BE2C (cell line): Measurements from ENCODE around the gene ZNF75A.
A peak's percentile ranks its signal among the peaks of the same experiment; 100 is the strongest.
"Not testable (repeated sequence)": the region's sequence is repeated elsewhere in the genome, so short reads cannot be mapped to it uniquely, and the experiment has no call there.

ENCODE experiments used
- DNase-seq: peaks from one replicate; pipeline ENCODE4 v3.0.0-alpha.2; 2020
- H3K27me3 ChIP-seq: fragments of 250-450 bp; sonication (Bioruptor Pico); 2 replicates; pipeline ENCODE4 v1.5.1; 2020; ENCODE audit warnings: mild to moderate bottlenecking
- H3K36me3 ChIP-seq: fragments of 250-450 bp; sonication (Bioruptor Pico); 2 replicates; pipeline ENCODE4 v1.5.1; 2020; ENCODE audit warnings: mild to moderate bottlenecking
- H3K4me1 ChIP-seq: fragments of 250-450 bp; sonication (Bioruptor Pico); 2 replicates; pipeline ENCODE4 v1.5.1; 2020
- H3K4me3 ChIP-seq: 2 replicates; pipeline ENCODE4 v1.5.1; 2011; ENCODE audit warnings: low read depth, low read length
- H3K9me3 ChIP-seq: fragments of 250-450 bp; sonication (Bioruptor Pico); 2 replicates; pipeline ENCODE4 v1.5.1; 2020
- TF ChIP-seq, protein P1 (sequence below): IDR thresholded peaks from 2 replicates; pipeline ENCODE4 v1.5.1; 2012; ENCODE audit warnings: mild to moderate bottlenecking, low read depth, low read length

ZNF75A gene

DNA sequence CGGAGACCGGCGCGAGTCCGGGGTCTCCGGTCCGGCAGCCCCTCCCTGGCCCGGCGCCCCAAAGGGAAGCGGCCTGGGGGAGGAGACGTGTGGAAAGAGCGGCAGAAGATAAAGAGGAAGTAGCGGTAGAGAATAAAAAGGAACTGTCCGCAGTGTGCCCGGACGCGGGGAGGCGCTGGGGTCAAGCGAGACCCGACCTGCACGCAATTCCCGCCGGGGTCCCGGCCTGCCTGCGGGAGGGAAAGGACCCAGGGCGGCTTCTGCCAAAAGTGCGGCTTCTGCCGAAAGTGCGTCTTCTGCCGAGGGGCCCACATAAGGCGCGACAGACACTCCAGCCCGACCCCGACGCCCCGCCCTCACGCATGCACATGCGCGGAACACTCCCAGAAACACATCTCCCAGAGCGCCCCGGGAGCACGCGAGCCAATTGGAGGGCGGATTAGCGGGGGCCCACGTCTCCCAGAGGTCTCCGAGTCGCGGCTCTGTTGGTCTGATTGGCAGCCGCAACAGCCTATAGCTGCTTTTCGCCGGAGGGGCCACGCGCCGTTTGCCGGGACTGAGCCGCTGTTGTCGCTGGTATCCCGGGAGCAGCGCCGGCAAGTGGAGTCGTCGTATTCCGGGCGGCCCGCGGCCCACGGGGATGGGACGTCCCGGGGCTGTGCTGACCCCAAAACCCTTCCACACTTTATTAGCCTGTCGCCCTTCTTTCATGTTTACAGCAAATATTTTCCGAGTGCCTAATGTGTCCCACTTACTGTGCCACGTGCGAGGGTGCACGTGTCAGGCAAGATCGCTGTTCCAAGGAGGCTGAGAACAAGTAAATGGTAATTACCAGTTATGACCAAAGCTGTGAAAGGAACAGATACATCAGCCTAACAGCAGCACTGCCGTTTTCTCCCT, 40.9 kb upstream of the ZNF75A start:
- Histone ChIP-seq H3K4me3 (peak overlapping the region; percentile 73), H3K36me3 (no peaks in the 10 kb centered on the region), H3K9me3 (no peaks in the 10 kb centered on the region), H3K27me3 (peaks cover 9% of the 10 kb centered on the region; the same call in 1 of the 2 replicates), H3K4me1 (no peaks in the 10 kb centered on the region)
- DNase-seq: peak; percentile 99
- TF ChIP-seq, protein P1, sequence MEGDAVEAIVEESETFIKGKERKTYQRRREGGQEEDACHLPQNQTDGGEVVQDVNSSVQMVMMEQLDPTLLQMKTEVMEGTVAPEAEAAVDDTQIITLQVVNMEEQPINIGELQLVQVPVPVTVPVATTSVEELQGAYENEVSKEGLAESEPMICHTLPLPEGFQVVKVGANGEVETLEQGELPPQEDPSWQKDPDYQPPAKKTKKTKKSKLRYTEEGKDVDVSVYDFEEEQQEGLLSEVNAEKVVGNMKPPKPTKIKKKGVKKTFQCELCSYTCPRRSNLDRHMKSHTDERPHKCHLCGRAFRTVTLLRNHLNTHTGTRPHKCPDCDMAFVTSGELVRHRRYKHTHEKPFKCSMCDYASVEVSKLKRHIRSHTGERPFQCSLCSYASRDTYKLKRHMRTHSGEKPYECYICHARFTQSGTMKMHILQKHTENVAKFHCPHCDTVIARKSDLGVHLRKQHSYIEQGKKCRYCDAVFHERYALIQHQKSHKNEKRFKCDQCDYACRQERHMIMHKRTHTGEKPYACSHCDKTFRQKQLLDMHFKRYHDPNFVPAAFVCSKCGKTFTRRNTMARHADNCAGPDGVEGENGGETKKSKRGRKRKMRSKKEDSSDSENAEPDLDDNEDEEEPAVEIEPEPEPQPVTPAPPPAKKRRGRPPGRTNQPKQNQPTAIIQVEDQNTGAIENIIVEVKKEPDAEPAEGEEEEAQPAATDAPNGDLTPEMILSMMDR: peak; percentile 31

DNA sequence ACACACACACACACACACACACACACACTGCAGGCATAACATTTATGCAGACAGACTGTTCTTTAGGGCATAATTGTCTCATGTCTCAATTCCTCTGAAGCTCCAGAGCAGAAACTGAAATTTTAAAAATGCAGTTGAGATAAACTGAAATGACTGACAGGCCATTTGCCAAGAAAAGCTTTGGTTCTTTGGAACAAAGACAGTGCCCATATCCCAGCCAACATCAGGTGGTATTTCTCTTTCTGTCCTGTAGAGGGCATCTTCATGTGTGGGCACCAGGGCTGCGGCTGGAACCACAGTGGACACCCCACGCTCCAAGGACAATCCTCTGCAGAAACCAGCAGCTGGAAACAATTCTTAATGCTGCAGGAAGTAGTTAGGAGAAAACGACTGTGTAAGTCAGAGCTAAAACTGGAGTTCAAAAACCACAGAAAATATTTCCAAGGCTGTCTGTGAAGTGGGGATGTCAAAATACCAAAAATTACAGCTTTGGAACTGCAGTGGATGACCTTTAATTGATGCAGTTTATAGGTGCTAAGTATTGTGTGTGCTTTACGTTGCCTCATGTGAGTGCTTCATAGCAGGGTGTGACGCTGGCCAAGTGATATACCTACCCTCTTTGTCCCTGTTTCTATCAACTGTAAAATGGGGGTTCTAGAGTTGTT, 38.3 kb upstream of the ZNF75A start:
- H3K4me3 ChIP-seq: no peak overlapping the region
- no peaks in the 10 kb centered on the region for H3K4me1 ChIP-seq
- H3K27me3 ChIP-seq: no peaks in the 10 kb centered on the region
- H3K36me3 ChIP-seq: no peaks in the 10 kb centered on the region
- DNase-seq: peak; percentile 44
- H3K9me3 ChIP-seq: no peaks in the 10 kb centered on the region
- TF ChIP-seq, protein P1: peak; percentile 87

DNA sequence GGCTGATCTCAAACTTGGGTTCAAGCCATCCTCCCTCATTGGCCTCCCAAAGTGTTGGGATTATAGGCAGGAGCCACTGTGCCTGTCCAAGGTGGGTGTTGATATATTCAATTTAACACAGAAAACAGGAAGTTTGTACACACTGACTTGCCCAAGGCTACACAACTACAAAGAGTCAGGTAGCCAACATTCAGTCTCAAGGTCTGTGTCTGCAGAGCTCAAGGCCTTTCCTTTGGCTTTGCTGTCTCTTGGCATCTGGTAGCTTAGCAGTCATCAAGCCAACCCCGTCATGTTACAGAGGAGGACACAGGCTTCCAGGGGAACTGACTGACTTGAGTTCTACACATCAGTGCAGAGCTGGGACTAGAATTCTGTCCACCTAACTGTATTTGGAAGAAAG, 37.0 kb upstream of the ZNF75A start:
- H3K4me1 ChIP-seq: no peaks in the 10 kb centered on the region
- TF ChIP-seq, protein P1: no peak
- H3K27me3 ChIP-seq: no peaks in the 10 kb centered on the region
- no peak overlapping the region for H3K4me3 ChIP-seq
- H3K9me3 ChIP-seq: no peaks in the 10 kb centered on the region
- DNase-seq: no peak
- H3K36me3 ChIP-seq: no peaks in the 10 kb centered on the region

DNA sequence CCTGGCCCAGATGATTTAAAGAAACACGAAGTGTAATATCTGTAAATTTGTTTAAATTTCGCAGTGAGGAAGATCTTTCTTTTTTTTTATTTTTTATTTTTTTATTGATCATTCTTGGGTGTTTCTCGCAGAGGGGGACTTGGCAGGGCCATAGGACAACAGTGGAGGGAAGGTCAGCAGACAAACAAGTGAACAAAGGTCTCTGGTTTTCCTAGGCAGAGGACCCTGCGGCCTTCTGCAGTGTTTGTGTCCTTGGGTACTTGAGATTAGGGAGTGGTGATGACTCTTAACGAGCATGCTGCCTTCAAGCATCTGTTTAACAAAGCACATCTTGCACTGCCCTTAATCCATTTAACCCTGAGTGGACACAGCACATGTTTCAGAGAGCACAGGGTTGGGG, 34.6 kb upstream of the ZNF75A start:
- not testable (repeated sequence) for H3K9me3 ChIP-seq, DNase-seq, H3K27me3 ChIP-seq, H3K4me3 ChIP-seq, H3K36me3 ChIP-seq, H3K4me1 ChIP-seq

DNA sequence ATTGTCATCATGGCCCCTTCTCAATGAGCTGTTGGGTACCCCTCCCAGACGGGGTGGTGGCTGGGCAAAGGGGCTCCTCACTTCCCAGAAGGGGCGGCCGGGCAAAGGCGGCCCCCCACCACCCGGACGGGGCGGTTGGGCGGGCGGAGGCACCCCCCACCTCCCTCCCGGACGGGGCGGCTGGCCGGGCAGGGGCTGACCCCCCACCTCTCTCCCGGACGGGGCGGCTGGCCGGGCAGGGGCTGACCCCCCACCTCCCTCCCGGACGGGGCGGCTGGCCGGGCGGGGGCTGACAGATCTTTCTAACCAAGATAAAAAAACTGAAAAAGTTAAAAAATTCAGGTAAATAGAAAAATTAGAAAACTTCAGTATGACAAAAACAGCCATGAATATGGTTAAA, 34.0 kb upstream of the ZNF75A start:
- not testable (repeated sequence) for H3K27me3 ChIP-seq, H3K9me3 ChIP-seq, DNase-seq, H3K4me1 ChIP-seq, H3K4me3 ChIP-seq, H3K36me3 ChIP-seq

DNA sequence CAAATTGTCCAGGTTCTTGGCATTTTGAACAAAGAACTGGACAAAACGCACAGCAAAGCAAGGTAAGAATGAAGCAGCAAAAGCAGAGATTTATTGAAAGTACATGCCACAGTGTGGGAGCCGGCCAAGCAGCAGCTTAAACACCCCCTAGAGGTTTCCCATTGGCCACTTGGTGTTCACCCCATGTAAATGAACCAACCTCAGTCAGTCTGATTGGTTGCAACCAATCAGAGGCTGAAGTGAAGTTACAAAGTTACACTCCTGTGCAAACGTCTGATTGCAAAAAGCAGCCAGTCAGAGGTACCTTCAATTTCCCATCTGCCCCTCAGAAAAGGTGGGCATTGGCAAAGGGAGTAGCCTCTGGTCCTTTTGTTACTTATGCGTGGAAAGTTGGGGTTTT, 30.8 kb upstream of the ZNF75A start:
- TF ChIP-seq, protein P1: no peak
- Histone ChIP-seq H3K4me3 (no peak overlapping the region), H3K36me3 (no peaks in the 10 kb centered on the region), H3K4me1 (peaks cover 3% of the 10 kb centered on the region; the same call in 1 of the 2 replicates), H3K27me3 (peaks cover 18% of the 10 kb centered on the region), H3K9me3 (no peaks in the 10 kb centered on the region)
- DNase-seq: peak; percentile 57

DNA sequence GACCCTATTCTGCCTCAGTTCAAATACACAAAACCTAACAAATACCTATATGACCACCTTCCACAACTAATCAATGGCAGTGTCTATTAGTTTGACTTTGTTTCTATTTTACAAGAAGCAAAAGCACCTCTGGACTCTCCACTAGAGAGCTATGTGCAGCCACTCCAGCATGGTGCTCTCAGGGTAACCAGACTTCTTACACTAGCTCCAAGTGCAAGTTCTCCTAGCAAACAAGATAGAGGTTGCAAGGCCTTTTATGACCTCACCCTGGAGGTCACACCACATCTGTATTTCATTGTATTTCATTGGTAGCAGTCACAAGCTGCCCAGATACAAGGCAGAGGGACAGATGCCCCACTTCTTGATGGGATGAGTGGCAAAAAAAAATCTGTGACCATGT, 30.4 kb upstream of the ZNF75A start:
- Histone ChIP-seq H3K9me3 (no peaks in the 10 kb centered on the region), H3K4me3 (no peak overlapping the region), H3K27me3 (peaks cover 18% of the 10 kb centered on the region), H3K4me1 (peaks cover 3% of the 10 kb centered on the region; the same call in 1 of the 2 replicates), H3K36me3 (no peaks in the 10 kb centered on the region)
- DNase-seq: no peak
- TF ChIP-seq, protein P1: no peak
